ENCODE data around the gene SRC. TPM values are rescaled to one million over a fixed set of nuclear protein-coding genes. Genes with fewer than 3 reads are reported as not detected.

SRC gene
- total and polyA plus RNA-seq, 2 donors (not counting 3 experiments of a cell fraction or from before 2014, with no cell fraction given): 22.6 to 29.4 TPM

- no peak overlapping the region for H3K4me3 ChIP-seq (replicated peaks in 1 of 3; ENCODE audit: insufficient read depth in 1 of 3, low read depth in 1 of 3, low read length in 3 of 3)
These were observed 100.5 kb downstream of the SRC start for GRCh38 chr20:37446286-37447032.

DNA sequence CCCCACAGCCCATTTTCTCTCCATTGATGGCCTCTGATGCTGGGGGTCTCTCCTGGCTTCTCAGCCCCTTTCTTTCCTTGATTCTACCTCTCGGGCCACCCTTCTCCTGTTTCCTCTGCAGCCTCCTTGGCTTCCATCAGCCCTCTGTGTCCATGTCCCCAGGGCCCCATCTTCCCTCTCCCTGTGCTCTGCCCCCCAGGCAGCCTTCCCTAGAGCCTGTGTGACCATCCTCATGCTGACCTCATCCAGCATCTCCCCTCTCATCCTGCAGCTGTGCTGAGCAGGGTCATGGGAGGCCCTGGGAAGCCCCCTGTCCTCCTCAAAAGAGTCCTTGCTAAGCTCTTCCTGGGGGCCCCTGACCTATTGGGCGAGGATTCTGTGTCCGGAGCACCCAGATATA, 101.7 kb downstream of the SRC start:
- Histone ChIP-seq H3K9ac (replicated peaks; ENCODE audit: extremely low read depth, insufficient read depth, low read length) (no peak overlapping the region), H3K9me1 (replicated peaks; ENCODE audit: control insufficient read depth, extremely low read depth, insufficient read depth, low read length) (no peaks in the 10 kb centered on the region), H3K4me2 (ENCODE audit: insufficient read depth, low read length) (no peak overlapping the region), H4K20me1 (replicated peaks; ENCODE audit: control insufficient read depth, extremely low read depth, insufficient read depth, low read length) (no peaks in the 10 kb centered on the region), H3K27me3 (ENCODE audit: control insufficient read depth in 2 of 2, insufficient read depth in 2 of 2, low read length in 2 of 2) (no peaks in the 10 kb centered on the region), H3K9me3 (replicated peaks; ENCODE audit: control insufficient read depth, insufficient read depth, low read length) (no peaks in the 10 kb centered on the region), H3K4me3 (replicated peaks in 1 of 3; ENCODE audit: insufficient read depth in 1 of 3, low read depth in 1 of 3, low read length in 3 of 3) (no peak overlapping the region), H3K36me3 (ENCODE audit: control insufficient read depth in 2 of 2, extremely low read depth in 1 of 2, insufficient read depth in 2 of 2, low read length in 2 of 2) (no peaks in the 10 kb centered on the region), H3K79me2 (ENCODE audit: control insufficient read depth, insufficient read depth, low read length) (no peaks in the 10 kb centered on the region), H3K27ac (ENCODE audit: insufficient read depth, low read depth, low read length) (no peak overlapping the region), H2AFZ (ENCODE audit: low read depth, low read length) (no peak overlapping the region), H3K4me1 (ENCODE audit: control insufficient read depth, extremely low read depth, insufficient read depth, low read length) (no peaks in the 10 kb centered on the region)
- DNase-seq (ENCODE audit: low read depth, low spot score) (no peak), FAIRE-seq (no peak)
- no TSS peak for BruUV-seq (replicated peaks)
- ChIA-PET CTCF (no interaction called here), POLR2A (no interaction called here)
- intact Hi-C loops (cut with micrococcal nuclease) (no loop called here), dilution Hi-C loops (cut with MboI; ENCODE audit: extremely low pct_ligation_motif_present, low sequenced_read_pairs) (no loop called here)
- TF ChIP-seq EZH2 (IDR thresholded peaks at IDR 0.05; ENCODE audit: borderline replicate concordance, low read depth, low read length, severe bottlenecking) (no peak), POLR2AphosphoS5 (IDR thresholded peaks at IDR 0.05; ENCODE audit: insufficient read depth, low read depth, low read length) (no peak), POLR2A (IDR thresholded peaks at IDR 0.05; ENCODE audit: low read depth, low read length) (no peak), MYC (IDR thresholded peaks at IDR 0.05; ENCODE audit: low read depth, low read length) (no peak)

More at GRCh38 chr20:37446286-37447032, 100.5 kb downstream of the SRC start:
- Histone ChIP-seq H3K9me3 (replicated peaks; ENCODE audit: control insufficient read depth, insufficient read depth, low read length) (no peaks in the 10 kb centered on the region), H2AFZ (ENCODE audit: low read depth, low read length) (no peak overlapping the region), H4K20me1 (replicated peaks; ENCODE audit: control insufficient read depth, extremely low read depth, insufficient read depth, low read length) (no peaks in the 10 kb centered on the region), H3K27me3 (ENCODE audit: control insufficient read depth in 2 of 2, insufficient read depth in 2 of 2, low read length in 2 of 2) (no peaks in the 10 kb centered on the region), H3K36me3 (ENCODE audit: control insufficient read depth in 2 of 2, extremely low read depth in 1 of 2, insufficient read depth in 2 of 2, low read length in 2 of 2) (no peaks in the 10 kb centered on the region), H3K4me2 (ENCODE audit: insufficient read depth, low read length) (no peak overlapping the region), H3K9ac (replicated peaks; ENCODE audit: extremely low read depth, insufficient read depth, low read length) (no peak overlapping the region), H3K27ac (ENCODE audit: insufficient read depth, low read depth, low read length) (no peak overlapping the region), H3K9me1 (replicated peaks; ENCODE audit: control insufficient read depth, extremely low read depth, insufficient read depth, low read length) (no peaks in the 10 kb centered on the region), H3K79me2 (ENCODE audit: control insufficient read depth, insufficient read depth, low read length) (no peaks in the 10 kb centered on the region), H3K4me1 (ENCODE audit: control insufficient read depth, extremely low read depth, insufficient read depth, low read length) (no peaks in the 10 kb centered on the region)
- no TSS peak for BruUV-seq (replicated peaks)
- dilution Hi-C loops (cut with MboI; ENCODE audit: extremely low pct_ligation_motif_present, low sequenced_read_pairs): no loop called here
- TF ChIP-seq, protein P1, sequence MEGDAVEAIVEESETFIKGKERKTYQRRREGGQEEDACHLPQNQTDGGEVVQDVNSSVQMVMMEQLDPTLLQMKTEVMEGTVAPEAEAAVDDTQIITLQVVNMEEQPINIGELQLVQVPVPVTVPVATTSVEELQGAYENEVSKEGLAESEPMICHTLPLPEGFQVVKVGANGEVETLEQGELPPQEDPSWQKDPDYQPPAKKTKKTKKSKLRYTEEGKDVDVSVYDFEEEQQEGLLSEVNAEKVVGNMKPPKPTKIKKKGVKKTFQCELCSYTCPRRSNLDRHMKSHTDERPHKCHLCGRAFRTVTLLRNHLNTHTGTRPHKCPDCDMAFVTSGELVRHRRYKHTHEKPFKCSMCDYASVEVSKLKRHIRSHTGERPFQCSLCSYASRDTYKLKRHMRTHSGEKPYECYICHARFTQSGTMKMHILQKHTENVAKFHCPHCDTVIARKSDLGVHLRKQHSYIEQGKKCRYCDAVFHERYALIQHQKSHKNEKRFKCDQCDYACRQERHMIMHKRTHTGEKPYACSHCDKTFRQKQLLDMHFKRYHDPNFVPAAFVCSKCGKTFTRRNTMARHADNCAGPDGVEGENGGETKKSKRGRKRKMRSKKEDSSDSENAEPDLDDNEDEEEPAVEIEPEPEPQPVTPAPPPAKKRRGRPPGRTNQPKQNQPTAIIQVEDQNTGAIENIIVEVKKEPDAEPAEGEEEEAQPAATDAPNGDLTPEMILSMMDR (IDR thresholded peaks at IDR 0.05; ENCODE audit: extremely low read depth in 1 of 2, insufficient read depth in 1 of 2, low read depth in 1 of 2, low read length in 2 of 2): no peak
- TF ChIP-seq MYC (IDR thresholded peaks at IDR 0.05; ENCODE audit: low read depth, low read length) (no peak), POLR2A (IDR thresholded peaks at IDR 0.05; ENCODE audit: low read depth, low read length) (no peak), POLR2AphosphoS5 (IDR thresholded peaks at IDR 0.05; ENCODE audit: insufficient read depth, low read depth, low read length) (no peak), GATA2 (IDR thresholded peaks at IDR 0.05; ENCODE audit: insufficient read depth, insufficient read length, low read depth, low read length) (no peak)
- FAIRE-seq: no peak
- CTCF ChIA-PET: no interaction called here
- no peak for DNase-seq (ENCODE audit: low read depth, low spot score)
- intact Hi-C loops (cut with micrococcal nuclease): no loop called here
- POLR2A ChIA-PET: no interaction called here

Measured in endothelial cell of umbilical vein (primary cell).